Fibroblast of upper back skin (primary cell): ENCODE data around the gene CDK8.

Source experiments
- DNase-seq: peaks from one replicate; pipeline ENCODE4 v3.0.0-alpha.2; 2013

CDK8 gene

DNA sequence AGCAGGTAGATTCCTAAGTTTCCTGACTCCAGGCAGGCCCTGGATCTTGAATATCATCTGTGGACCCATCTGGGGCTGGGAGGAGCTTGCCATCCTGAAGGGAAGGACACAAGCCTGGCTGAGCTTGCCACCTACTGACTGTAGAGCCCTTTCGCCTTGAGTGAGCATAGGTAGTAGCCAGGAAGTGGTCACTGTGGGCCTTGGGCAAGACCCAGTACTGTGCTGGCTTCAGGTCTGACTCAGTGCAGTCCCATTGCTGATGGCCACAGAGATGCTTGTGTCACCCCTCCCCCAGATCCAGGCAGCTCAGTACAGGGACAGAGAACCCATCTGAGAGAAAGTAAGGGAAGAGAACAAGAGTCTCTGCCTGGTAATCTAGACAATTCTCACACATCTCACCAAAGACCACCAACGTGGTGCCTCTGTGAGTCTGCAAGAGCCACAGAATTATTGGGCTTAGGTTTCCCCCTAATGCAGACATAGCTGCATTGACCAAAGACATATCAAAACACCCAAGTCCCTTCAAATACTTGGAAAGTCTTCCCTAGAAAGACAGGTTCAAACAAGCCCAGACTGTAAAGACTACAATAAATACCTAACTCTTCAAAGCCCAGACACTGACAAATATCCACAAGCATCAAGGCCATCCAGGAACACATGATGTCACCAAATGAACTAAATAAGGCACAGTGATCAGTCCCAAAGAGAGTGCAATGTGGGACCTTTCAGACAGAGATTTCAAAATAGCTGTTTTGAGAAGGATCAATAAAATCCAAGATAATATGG is 195.3 kb downstream of the CDK8 start:
- no peak for DNase-seq
